Endodermal cell (in vitro differentiated cells): ENCODE data around the gene CDH13. TPM values are rescaled to one million over a fixed set of nuclear protein-coding genes. Genes with fewer than 3 reads are reported as not detected.

Experiments used
- DNase-seq: peaks from one replicate; pipeline ENCODE4 v3.0.0-alpha.2; 2017
- H3K27ac ChIP-seq: 2 replicates; pipeline ENCODE4 v1.5.1; 2013; ENCODE audit warnings: mild to moderate bottlenecking, low read depth, low read length, moderate library complexity
- H3K27me3 ChIP-seq: 2 replicates; pipeline ENCODE4 v1.6.1; 2013; ENCODE audit warnings: mild to moderate bottlenecking, low read length, moderate library complexity; ENCODE audit not compliant: insufficient read depth, control insufficient read depth, poor library complexity, severe bottlenecking
- H3K36me3 ChIP-seq: 2 replicates; pipeline ENCODE4 v1.7.0; 2013; ENCODE audit warnings: mild to moderate bottlenecking, low read length, moderate library complexity; ENCODE audit not compliant: control insufficient read depth, insufficient read depth
- H3K4me1 ChIP-seq: one replicate; pipeline ENCODE4 v1.7.0; 2013; ENCODE audit warnings: low read length; ENCODE audit not compliant: control insufficient read depth, insufficient read depth
- H3K4me3 ChIP-seq: 2 replicates; pipeline ENCODE4 v1.5.1; 2013; ENCODE audit warnings: mild to moderate bottlenecking, low read length, moderate library complexity
- H3K9ac ChIP-seq: 2 replicates; pipeline ENCODE4 v1.6.1; 2013; ENCODE audit warnings: mild to moderate bottlenecking, low read length, moderate library complexity; ENCODE audit not compliant: poor library complexity, severe bottlenecking; ENCODE audit errors: extremely low read depth
- H3K9me3 ChIP-seq: 2 replicates; pipeline ENCODE4 v1.6.1; 2013; ENCODE audit warnings: mild to moderate bottlenecking, low read length, moderate library complexity; ENCODE audit not compliant: control insufficient read depth
- H3K27ac Mint-ChIP-seq: 2 replicates; pipeline ENCODE4 v1.8.0; 2020; ENCODE audit warnings: mixed read lengths
- H3K27me3 Mint-ChIP-seq: 2 replicates; pipeline ENCODE4 v1.8.0; 2021; ENCODE audit warnings: mild to moderate bottlenecking, mixed read lengths; ENCODE audit not compliant: insufficient read depth
- H3K36me3 Mint-ChIP-seq: 2 replicates; pipeline ENCODE4 v1.8.0; 2020; ENCODE audit warnings: low read depth, mixed read lengths
- H3K4me1 Mint-ChIP-seq: 2 replicates; pipeline ENCODE4 v1.8.0; 2020; ENCODE audit warnings: mixed read lengths
- H3K4me3 Mint-ChIP-seq: 2 replicates; pipeline ENCODE4 v1.8.0; 2020; ENCODE audit warnings: mild to moderate bottlenecking, moderate library complexity, mixed read lengths
- H3K9me3 Mint-ChIP-seq: 2 replicates; pipeline ENCODE4 v1.8.0; 2020; ENCODE audit warnings: mild to moderate bottlenecking, mixed read lengths
- WGBS, 2 experiments: methylation state at CpG; one replicate each; pipeline versions ENCODE4 v1.1.5 to v1.1.7; 2013; ENCODE audit warnings: missing lambda C conversion rate in 2 of 2, mixed read lengths in 1 of 2; ENCODE audit not compliant: insufficient coverage in 1 of 2, insufficient read length in 1 of 2; 5-methylcytosine and 5-hydroxymethylcytosine counted together
- total RNA-seq, 2 donors: library from RNA; stranded (reverse); fragmentation: NEBNext Ultra II Directional in 1 of 2; extraction: Animal tissue kit (Norgen Biotek cat#: 25700) in 1 of 2; gene quantifications; 2 replicates in 1 of 2; 3 replicates in 1 of 2; pipeline ENCODE4 v1.2.1, GENCODE V29; 2021
- TF ChIP-seq, protein P1 (sequence below): fragments of 200-600 bp; sonication (generic); conservative IDR thresholded peaks from 2 replicates; pipeline ENCODE4 v1.5.0; 2021; ENCODE audit warnings: antibody characterized with exemption, mild to moderate bottlenecking

CDH13 gene
- total RNA-seq, 2 donors from 2014 or later: 0.86 to 1.8 TPM

DNA sequence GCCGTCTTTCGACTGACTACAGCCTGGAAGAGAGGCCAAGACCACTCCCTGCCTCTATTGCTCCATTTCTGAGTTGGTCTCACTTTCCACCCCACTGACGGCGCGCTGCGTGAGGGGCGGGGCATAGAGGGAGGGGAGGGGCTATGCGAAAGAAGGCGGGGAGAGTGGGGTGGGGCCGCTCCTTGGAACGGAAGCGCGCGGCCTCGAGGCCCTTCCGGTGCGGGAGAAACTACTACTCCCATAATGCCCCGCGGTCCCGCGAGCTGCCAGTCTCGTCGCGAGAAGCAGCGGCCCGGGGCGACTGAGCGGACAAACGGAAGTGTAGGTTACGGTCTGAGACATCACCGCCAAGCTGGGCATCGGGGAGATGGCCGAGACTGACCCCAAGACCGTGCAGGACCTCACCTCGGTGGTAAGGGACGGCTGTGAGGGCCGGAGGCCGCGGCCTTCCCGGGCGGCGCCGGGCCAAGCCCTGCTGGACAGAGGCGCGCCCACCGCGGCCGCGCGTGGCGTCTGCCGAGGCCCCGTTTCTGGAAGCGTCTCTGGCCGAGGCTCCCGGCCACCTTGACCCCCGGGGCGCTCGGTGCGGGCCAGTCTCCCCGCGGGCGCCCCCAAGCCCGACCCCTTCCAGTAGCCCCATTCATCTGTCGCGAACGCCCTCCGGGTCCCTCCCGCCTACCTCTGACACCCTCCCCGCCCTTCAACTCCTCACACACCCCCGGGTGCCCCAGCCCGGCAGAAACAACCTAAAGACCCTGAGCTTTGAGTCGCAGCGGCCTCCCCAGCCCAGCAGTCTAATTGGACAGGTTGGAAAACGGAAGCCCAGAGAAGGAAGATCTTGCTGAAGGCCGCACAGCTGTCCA lies 1181.2 kb downstream of the CDH13 start, which contains the start of gene HSBP1:
Gene HSBP1 (plus strand): TSS at position 269 of the 863 bp plus-strand sequence. CDS start 99 bp downstream, at position 368.
- Histone ChIP-seq H3K9ac (peak within 1 kb of the TSS; percentile 80), H3K36me3 (peaks cover 25% of the 10 kb centered on the region), H3K4me3 (peak within 1 kb of the TSS; percentile 96), H3K9me3 (no peaks in the 10 kb centered on the region), H3K27ac (peak within 1 kb of the TSS; percentile 25), H3K27me3 (no peaks in the 10 kb centered on the region), H3K4me1 (peaks cover 15% of the 10 kb centered on the region)
- TF ChIP-seq, protein P1, sequence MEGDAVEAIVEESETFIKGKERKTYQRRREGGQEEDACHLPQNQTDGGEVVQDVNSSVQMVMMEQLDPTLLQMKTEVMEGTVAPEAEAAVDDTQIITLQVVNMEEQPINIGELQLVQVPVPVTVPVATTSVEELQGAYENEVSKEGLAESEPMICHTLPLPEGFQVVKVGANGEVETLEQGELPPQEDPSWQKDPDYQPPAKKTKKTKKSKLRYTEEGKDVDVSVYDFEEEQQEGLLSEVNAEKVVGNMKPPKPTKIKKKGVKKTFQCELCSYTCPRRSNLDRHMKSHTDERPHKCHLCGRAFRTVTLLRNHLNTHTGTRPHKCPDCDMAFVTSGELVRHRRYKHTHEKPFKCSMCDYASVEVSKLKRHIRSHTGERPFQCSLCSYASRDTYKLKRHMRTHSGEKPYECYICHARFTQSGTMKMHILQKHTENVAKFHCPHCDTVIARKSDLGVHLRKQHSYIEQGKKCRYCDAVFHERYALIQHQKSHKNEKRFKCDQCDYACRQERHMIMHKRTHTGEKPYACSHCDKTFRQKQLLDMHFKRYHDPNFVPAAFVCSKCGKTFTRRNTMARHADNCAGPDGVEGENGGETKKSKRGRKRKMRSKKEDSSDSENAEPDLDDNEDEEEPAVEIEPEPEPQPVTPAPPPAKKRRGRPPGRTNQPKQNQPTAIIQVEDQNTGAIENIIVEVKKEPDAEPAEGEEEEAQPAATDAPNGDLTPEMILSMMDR: no peak
- Mint-ChIP-seq H3K4me1 (peaks cover 46% of the 10 kb centered on the region), H3K27ac (peak within 1 kb of the TSS; percentile 92), H3K27me3 (no peaks in the 10 kb centered on the region), H3K36me3 (peaks cover 28% of the 10 kb centered on the region), H3K4me3 (peak within 1 kb of the TSS; percentile 93), H3K9me3 (no peaks in the 10 kb centered on the region)
- 1 to 3% methylated on average over 24 to 76 of the region's 76 CpGs for WGBS, 2 experiments
- DNase-seq: peak; percentile 98

DNA sequence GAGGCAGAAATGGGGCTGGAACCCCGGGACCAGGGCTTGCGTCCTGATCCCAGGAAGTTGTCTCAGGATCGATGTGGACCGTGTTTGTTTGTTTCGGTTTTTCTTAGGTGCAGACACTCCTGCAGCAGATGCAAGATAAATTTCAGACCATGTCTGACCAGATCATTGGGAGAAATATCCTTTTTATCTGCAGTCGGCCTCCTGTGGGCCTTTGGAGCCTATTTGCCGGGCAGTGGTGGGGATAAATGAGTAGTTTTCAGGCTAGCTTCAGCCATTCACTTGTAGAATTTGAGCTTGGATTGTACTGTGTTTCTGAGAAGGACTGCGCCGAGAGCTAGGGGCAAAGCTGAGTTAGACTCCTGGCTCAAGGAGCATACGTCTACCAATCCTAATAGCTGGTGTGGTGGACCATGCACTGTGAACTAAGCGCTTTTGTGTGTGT lies 1181.8 kb downstream of the CDH13 start:
- Mint-ChIP-seq H3K4me3 (peak overlapping the region; percentile 93), H3K9me3 (no peaks in the 10 kb centered on the region), H3K4me1 (peaks cover 49% of the 10 kb centered on the region), H3K36me3 (peaks cover 31% of the 10 kb centered on the region), H3K27me3 (no peaks in the 10 kb centered on the region), H3K27ac (peak overlapping the region; percentile 92)
- Histone ChIP-seq H3K4me3 (peak overlapping the region; percentile 96), H3K4me1 (peaks cover 15% of the 10 kb centered on the region), H3K27me3 (no peaks in the 10 kb centered on the region), H3K9me3 (no peaks in the 10 kb centered on the region), H3K27ac (no peak overlapping the region), H3K9ac (peak overlapping the region; percentile 80), H3K36me3 (peaks cover 28% of the 10 kb centered on the region)
- no peak for DNase-seq
- WGBS, 2 experiments: 32 to 36% methylated on average over 9 to 11 of the region's 11 CpGs
- TF ChIP-seq, protein P1: no peak

- H3K27me3 Mint-ChIP-seq: no peaks in the 10 kb centered on the region
- peak overlapping the region; percentile 96 for H3K4me3 ChIP-seq
- H3K4me1 ChIP-seq: peaks cover 15% of the 10 kb centered on the region
- H3K4me1 Mint-ChIP-seq: peaks cover 50% of the 10 kb centered on the region
- H3K4me3 Mint-ChIP-seq: peak overlapping the region; percentile 93
- WGBS, 2 experiments: 84 to 85% methylated on average over 9 to 13 of the region's 13 CpGs
- TF ChIP-seq, protein P1: no peak
- DNase-seq: no peak
- H3K36me3 Mint-ChIP-seq: peaks cover 31% of the 10 kb centered on the region
- H3K27ac ChIP-seq: no peak overlapping the region
- peaks cover 28% of the 10 kb centered on the region for H3K36me3 ChIP-seq
- no peaks in the 10 kb centered on the region for H3K9me3 Mint-ChIP-seq
- H3K9me3 ChIP-seq: no peaks in the 10 kb centered on the region
- H3K27ac Mint-ChIP-seq: peak overlapping the region; percentile 56
- no peaks in the 10 kb centered on the region for H3K27me3 ChIP-seq
- H3K9ac ChIP-seq: peak overlapping the region; percentile 80
These were observed 1182.3 kb downstream of the CDH13 start for GRCh38 chr16:83809092-83809491.
